ENCODE results near the gene ANGPTL4.
A peak's percentile ranks its signal among the peaks of the same experiment; 100 is the strongest.
"Not testable (repeated sequence)": the region's sequence is repeated elsewhere in the genome, so short reads cannot be mapped to it uniquely, and the experiment has no call there.

The ANGPTL4 gene

DNA sequence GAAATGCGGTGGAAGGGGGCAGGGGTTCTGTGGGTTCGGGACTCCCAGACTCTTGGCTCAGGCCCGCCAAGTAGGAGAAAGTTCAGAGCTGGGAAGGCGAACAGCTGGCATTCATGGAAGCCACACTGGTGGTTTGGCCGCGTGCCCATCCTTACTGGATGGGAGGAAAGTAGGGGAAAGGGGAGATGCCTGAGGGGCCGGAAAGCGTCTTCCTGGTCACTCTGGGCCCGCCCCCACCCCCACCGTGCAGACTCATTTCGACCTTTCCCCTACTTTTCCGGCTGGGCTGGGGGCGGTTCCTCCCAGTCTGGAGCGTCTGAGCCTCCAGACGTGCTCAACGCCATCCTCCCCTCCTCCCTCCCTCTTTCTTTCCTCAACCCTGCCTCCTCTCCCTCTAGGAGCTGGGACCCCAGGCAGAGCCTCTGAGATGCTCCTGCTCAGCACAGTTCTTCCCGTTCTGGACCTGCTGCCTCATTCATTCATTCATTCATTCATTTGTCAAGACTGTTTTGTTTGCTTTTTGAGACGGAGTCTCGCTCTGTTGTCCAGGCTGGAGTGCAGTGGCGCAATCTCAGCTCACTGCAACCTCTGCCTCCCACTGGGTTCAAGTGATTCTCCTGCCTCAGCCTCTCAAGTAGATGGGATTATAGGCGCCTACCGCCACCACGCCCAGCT is 3.5 kb downstream of the ANGPTL4 start:
- H3K4me3 ChIP-seq (ENCODE audit: low read depth, low read length): peak overlapping the region; percentile 72
- H3K4me1 ChIP-seq (ENCODE audit: control insufficient read depth, insufficient read depth, low read length, unreplicated experiment): peaks cover 26% of the 10 kb centered on the region
- no peaks in the 10 kb centered on the region for H3K27me3 ChIP-seq (ENCODE audit: insufficient read depth, low read length)
- H2AFZ ChIP-seq (ENCODE audit: low read length, unreplicated experiment): no peak overlapping the region
- H3K36me3 ChIP-seq (ENCODE audit: insufficient read depth, low read length): no peaks in the 10 kb centered on the region; the same call in 1 of the 2 replicates
- peaks cover 18% of the 10 kb centered on the region for H3K79me2 ChIP-seq (ENCODE audit: control insufficient read depth, insufficient read depth, low read length, unreplicated experiment)
- peak overlapping the region; percentile 67 for H3K27ac ChIP-seq (ENCODE audit: low read depth, low read length)

DNA sequence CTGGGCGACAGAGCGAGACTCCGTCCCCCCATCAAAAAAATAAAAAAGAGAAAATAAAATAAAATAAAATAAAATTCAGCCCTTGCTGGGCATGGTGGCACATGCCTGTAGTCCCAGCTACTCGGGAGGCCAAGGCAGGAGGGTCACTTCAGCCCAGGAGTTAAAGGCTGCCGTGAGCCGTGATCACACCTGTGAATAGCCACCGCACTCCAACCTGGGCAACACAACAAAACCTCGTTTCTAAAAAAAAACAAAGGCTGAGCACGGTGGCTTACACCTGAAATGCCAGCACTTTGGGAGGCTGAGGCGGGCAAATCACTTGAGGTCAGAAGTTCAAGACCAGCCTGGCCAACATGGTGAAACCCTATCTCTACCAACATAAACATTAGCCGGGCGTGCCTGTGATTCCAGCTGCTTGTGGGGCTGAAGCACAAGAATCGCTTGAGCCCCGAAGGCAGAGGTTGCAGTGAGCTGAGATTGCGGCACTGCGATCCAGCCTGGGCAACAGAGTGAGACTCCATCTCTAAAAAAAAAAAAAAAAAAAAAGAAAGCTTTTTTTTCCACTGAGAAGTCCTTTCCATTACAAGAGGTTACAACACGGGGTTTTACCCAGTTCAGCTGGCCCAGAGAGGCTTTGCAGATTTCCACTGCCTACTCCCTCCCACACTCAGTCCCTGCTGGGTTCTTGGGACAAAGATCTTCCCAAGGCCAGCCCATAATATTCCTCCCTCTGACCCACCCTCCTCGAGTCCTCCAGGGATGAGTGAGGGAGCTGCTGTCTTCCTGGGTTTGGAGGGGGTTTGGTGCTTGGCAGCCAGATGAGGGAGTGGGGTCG is 6.4 kb downstream of the ANGPTL4 start:
- H3K27ac ChIP-seq (ENCODE audit: low read depth, low read length): peak overlapping the region; percentile 23; the same call in 1 of the 2 replicates
- no peak overlapping the region for H2AFZ ChIP-seq (ENCODE audit: low read length, unreplicated experiment)
- H3K36me3 ChIP-seq (ENCODE audit: insufficient read depth, low read length): peaks cover 10% of the 10 kb centered on the region; the same call in 1 of the 2 replicates
- H3K4me3 ChIP-seq (ENCODE audit: low read depth, low read length): no peak overlapping the region
- peaks cover 10% of the 10 kb centered on the region for H3K79me2 ChIP-seq (ENCODE audit: control insufficient read depth, insufficient read depth, low read length, unreplicated experiment)
- no peaks in the 10 kb centered on the region for H3K27me3 ChIP-seq (ENCODE audit: insufficient read depth, low read length)
- peaks cover 20% of the 10 kb centered on the region for H3K4me1 ChIP-seq (ENCODE audit: control insufficient read depth, insufficient read depth, low read length, unreplicated experiment)

DNA sequence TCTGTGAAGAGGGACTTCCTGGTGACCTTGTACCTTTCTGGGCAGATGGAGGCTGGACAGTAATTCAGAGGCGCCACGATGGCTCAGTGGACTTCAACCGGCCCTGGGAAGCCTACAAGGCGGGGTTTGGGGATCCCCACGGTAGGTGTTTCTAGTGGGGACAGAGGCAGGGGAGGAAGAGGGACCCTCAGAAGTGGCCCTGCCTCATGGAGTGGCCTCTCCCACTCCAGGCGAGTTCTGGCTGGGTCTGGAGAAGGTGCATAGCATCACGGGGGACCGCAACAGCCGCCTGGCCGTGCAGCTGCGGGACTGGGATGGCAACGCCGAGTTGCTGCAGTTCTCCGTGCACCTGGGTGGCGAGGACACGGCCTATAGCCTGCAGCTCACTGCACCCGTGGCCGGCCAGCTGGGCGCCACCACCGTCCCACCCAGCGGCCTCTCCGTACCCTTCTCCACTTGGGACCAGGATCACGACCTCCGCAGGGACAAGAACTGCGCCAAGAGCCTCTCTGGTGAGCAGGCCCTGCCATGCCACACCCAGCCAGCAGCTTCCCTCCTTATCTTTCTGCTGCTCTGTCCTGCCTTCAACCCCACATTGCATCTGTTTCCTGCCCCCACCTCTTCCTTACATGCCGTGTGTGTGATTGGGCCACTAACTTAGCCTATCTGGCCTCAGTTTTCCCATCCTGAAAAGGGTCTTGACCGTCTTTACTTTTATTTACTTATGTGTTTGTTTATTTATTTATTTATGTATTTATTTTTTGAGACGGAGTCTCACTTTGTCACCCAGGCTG is 7.3 kb downstream of the ANGPTL4 start:
- peak overlapping the region; percentile 23; the same call in 1 of the 2 replicates for H3K27ac ChIP-seq (ENCODE audit: low read depth, low read length)

DNA sequence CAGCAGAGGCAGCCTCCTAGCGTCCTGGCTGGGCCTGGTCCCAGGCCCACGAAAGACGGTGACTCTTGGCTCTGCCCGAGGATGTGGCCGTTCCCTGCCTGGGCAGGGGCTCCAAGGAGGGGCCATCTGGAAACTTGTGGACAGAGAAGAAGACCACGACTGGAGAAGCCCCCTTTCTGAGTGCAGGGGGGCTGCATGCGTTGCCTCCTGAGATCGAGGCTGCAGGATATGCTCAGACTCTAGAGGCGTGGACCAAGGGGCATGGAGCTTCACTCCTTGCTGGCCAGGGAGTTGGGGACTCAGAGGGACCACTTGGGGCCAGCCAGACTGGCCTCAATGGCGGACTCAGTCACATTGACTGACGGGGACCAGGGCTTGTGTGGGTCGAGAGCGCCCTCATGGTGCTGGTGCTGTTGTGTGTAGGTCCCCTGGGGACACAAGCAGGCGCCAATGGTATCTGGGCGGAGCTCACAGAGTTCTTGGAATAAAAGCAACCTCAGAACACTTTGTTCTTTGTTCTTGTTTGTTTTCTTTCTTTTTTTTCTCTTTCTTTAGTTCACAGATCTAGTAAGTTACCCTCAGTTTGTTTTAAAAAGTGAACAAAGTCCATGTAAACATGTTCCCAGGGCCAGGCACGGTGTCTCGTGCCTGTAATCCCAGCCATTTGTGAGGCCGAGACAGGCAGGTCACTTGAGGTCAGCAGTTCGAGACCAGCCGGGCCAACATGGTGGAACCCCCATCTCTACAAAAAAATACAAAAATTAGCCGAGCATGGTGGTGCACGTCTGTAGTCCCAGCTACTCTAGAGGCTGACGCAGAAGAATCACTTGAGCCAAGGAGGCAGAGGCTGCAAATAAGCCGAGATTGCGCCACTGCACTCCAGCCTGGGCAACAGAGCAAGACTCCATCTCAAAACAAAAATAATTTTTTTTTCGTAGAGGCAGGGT is 10.2 kb downstream of the ANGPTL4 start:
- no peaks in the 10 kb centered on the region for H3K4me1 ChIP-seq (ENCODE audit: control insufficient read depth, insufficient read depth, low read length, unreplicated experiment)
- H3K4me3 ChIP-seq (ENCODE audit: low read depth, low read length): no peak overlapping the region
- no peaks in the 10 kb centered on the region for H3K27me3 ChIP-seq (ENCODE audit: insufficient read depth, low read length)
- peaks cover 10% of the 10 kb centered on the region; the same call in 1 of the 2 replicates for H3K36me3 ChIP-seq (ENCODE audit: insufficient read depth, low read length)
- no peak overlapping the region for H2AFZ ChIP-seq (ENCODE audit: low read length, unreplicated experiment)
- no peaks in the 10 kb centered on the region for H3K79me2 ChIP-seq (ENCODE audit: control insufficient read depth, insufficient read depth, low read length, unreplicated experiment)
- H3K27ac ChIP-seq (ENCODE audit: low read depth, low read length): peak overlapping the region; percentile 53

More for the DNA sequence above, 7.3 kb downstream of the ANGPTL4 start:
- Histone ChIP-seq H3K36me3 (ENCODE audit: insufficient read depth, low read length) (peaks cover 10% of the 10 kb centered on the region; the same call in 1 of the 2 replicates), H2AFZ (ENCODE audit: low read length, unreplicated experiment) (no peak overlapping the region), H3K4me1 (ENCODE audit: control insufficient read depth, insufficient read depth, low read length, unreplicated experiment) (peaks cover 19% of the 10 kb centered on the region), H3K4me3 (ENCODE audit: low read depth, low read length) (no peak overlapping the region), H3K79me2 (ENCODE audit: control insufficient read depth, insufficient read depth, low read length, unreplicated experiment) (peaks cover 3% of the 10 kb centered on the region), H3K27me3 (ENCODE audit: insufficient read depth, low read length) (no peaks in the 10 kb centered on the region)

DNA sequence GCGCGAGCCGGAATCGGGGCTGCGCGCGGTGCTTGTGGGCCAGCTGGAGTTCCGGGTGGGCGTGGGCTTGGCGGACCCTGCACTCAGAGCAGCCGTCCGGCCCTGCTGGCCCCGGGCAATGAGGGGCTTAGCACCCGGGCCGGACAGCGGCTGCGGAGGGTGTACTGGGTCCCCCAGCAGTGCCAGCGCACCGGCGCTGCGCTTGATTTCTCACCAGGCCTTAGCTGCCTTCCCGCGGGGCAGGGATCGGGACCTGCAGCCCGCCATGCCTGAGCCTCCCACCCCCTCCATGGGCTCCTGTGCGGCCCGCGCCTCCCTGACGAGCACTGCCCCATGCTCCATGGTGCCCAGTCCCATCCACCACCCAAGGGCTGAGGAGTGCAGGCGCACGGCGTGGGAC is 11.8 kb downstream of the ANGPTL4 start:
- H3K4me3 ChIP-seq (ENCODE audit: low read depth, low read length); H3K27me3 ChIP-seq (ENCODE audit: insufficient read depth, low read length); H3K4me1 ChIP-seq (ENCODE audit: control insufficient read depth, insufficient read depth, low read length, unreplicated experiment); H3K27ac ChIP-seq (ENCODE audit: low read depth, low read length); H3K79me2 ChIP-seq (ENCODE audit: control insufficient read depth, insufficient read depth, low read length, unreplicated experiment); H2AFZ ChIP-seq (ENCODE audit: low read length, unreplicated experiment): not testable (repeated sequence)
- peaks cover 10% of the 10 kb centered on the region; the same call in 1 of the 2 replicates for H3K36me3 ChIP-seq (ENCODE audit: insufficient read depth, low read length)

DNA sequence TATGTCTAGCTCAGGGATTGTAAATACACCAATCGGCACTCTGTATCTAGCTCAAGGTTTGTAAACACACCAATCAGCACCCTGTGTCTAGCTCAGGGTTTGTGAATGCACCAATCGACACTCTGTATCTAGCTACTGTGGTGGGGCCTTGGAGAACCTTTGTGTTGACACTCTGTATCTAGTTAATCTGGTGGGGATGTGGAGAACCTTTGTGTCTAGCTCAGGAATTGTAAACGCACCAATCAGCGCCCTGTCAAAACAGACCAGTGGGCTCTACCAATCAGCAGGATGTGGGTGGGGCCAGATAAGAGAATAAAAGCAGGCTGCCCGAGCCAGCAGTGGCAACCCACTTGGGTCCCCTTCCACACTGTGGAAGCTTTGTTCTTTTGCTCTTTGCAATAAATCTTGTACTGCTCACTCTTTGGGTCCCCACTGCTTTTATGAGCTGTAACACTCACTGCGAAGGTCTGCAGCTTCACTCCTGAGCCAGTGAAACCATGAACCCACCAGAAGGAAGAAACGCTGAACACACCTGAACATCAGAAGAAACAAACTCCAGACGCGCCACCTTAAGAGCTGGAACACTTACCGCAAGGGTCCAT is 12.5 kb downstream of the ANGPTL4 start:
- H3K4me3 ChIP-seq (ENCODE audit: low read depth, low read length); H3K27me3 ChIP-seq (ENCODE audit: insufficient read depth, low read length); H3K27ac ChIP-seq (ENCODE audit: low read depth, low read length); H2AFZ ChIP-seq (ENCODE audit: low read length, unreplicated experiment); H3K4me1 ChIP-seq (ENCODE audit: control insufficient read depth, insufficient read depth, low read length, unreplicated experiment); H3K79me2 ChIP-seq (ENCODE audit: control insufficient read depth, insufficient read depth, low read length, unreplicated experiment): not testable (repeated sequence)
- H3K36me3 ChIP-seq (ENCODE audit: insufficient read depth, low read length): peaks cover 10% of the 10 kb centered on the region; the same call in 1 of the 2 replicates

DNA sequence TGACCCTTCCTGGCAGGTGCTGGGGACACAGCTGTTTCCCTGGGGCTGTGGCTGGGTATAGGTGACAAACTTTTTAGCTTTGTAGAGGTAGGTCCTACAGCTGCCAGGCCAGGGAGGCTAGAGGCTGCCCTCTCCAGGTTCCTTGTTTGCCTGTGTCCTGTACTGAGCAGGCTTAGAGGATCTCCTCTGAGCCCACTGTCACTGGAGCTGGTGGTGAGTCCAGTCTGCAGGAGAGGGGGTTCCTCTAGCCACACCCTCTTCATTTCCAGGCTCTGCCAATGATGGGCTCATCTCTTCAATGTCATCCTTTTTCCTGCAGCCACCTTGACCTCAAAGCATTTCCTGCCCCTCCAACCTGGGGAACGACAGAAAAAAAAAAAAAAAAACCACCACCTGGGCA is 13.6 kb downstream of the ANGPTL4 start:
- no peaks in the 10 kb centered on the region for H3K27me3 ChIP-seq (ENCODE audit: insufficient read depth, low read length)
- peaks cover 10% of the 10 kb centered on the region; the same call in 1 of the 2 replicates for H3K36me3 ChIP-seq (ENCODE audit: insufficient read depth, low read length)
- H2AFZ ChIP-seq (ENCODE audit: low read length, unreplicated experiment): no peak overlapping the region
- H3K79me2 ChIP-seq (ENCODE audit: control insufficient read depth, insufficient read depth, low read length, unreplicated experiment): no peaks in the 10 kb centered on the region
- H3K27ac ChIP-seq (ENCODE audit: low read depth, low read length): no peak overlapping the region
- no peak overlapping the region for H3K4me3 ChIP-seq (ENCODE audit: low read depth, low read length)
- H3K4me1 ChIP-seq (ENCODE audit: control insufficient read depth, insufficient read depth, low read length, unreplicated experiment): no peaks in the 10 kb centered on the region

DNA sequence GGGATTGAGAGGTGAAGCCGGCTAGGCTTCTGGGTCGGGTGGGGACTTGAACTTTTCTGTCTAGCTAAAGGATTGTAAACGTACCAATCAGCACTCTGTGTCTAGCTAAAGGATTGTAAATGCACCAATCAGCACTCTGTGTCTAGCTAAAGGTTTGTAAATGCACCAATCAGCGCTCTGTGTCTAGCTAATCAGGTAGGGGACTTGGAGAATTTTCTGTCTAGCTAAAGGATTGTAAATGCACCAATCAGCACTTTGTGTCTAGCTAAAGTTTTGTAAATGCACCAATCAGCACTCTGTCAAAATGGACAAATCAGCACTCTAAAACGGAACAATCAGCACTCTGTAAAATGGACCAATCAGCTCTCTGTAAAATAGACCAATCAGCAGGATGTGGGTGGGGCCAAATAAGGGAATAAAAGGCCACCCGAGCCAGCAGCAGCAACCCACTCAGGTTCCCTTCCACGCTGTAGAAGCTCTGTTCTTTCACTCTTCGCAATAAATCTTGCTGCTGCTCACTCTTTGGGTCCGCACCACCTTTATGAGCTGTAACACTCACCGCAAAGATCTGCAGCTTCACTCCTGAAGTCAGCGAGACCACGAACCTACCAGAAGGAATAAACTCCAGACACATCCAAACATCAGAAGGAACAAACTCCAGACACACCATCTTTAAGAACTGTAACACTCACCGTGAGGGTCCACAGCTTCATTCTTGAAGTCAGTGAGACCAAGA is 15.4 kb downstream of the ANGPTL4 start:
- not testable (repeated sequence) for H3K4me1 ChIP-seq (ENCODE audit: control insufficient read depth, insufficient read depth, low read length, unreplicated experiment); H3K4me3 ChIP-seq (ENCODE audit: low read depth, low read length); H3K27ac ChIP-seq (ENCODE audit: low read depth, low read length); H2AFZ ChIP-seq (ENCODE audit: low read length, unreplicated experiment); H3K27me3 ChIP-seq (ENCODE audit: insufficient read depth, low read length); H3K36me3 ChIP-seq (ENCODE audit: insufficient read depth, low read length); H3K79me2 ChIP-seq (ENCODE audit: control insufficient read depth, insufficient read depth, low read length, unreplicated experiment)

DNA sequence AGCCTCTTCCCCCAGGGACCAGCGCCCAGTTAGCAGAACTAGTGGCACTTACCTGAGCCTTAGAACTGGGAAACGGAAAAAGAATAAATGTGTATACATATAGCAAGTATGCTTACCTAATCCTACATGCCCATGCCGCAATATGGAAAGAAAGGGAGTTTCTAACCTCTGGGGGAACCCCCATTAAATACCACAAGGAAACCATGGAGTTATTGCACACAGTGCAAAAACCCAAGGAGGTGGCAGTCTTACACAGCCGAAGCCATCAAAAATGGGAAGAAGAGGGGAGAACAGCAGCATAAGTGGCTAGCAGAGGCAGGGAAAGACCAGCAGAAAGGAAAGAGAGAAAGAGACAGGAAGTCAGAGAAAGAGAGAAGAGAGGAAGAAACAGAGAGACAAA is 20.6 kb downstream of the ANGPTL4 start:
- not testable (repeated sequence) for H3K4me1 ChIP-seq (ENCODE audit: control insufficient read depth, insufficient read depth, low read length, unreplicated experiment); H3K27ac ChIP-seq (ENCODE audit: low read depth, low read length); H3K79me2 ChIP-seq (ENCODE audit: control insufficient read depth, insufficient read depth, low read length, unreplicated experiment); H3K27me3 ChIP-seq (ENCODE audit: insufficient read depth, low read length); H2AFZ ChIP-seq (ENCODE audit: low read length, unreplicated experiment); H3K36me3 ChIP-seq (ENCODE audit: insufficient read depth, low read length); H3K4me3 ChIP-seq (ENCODE audit: low read depth, low read length)
